ENCODE measurements around the gene MAP1S.

MAP1S gene, protein sequence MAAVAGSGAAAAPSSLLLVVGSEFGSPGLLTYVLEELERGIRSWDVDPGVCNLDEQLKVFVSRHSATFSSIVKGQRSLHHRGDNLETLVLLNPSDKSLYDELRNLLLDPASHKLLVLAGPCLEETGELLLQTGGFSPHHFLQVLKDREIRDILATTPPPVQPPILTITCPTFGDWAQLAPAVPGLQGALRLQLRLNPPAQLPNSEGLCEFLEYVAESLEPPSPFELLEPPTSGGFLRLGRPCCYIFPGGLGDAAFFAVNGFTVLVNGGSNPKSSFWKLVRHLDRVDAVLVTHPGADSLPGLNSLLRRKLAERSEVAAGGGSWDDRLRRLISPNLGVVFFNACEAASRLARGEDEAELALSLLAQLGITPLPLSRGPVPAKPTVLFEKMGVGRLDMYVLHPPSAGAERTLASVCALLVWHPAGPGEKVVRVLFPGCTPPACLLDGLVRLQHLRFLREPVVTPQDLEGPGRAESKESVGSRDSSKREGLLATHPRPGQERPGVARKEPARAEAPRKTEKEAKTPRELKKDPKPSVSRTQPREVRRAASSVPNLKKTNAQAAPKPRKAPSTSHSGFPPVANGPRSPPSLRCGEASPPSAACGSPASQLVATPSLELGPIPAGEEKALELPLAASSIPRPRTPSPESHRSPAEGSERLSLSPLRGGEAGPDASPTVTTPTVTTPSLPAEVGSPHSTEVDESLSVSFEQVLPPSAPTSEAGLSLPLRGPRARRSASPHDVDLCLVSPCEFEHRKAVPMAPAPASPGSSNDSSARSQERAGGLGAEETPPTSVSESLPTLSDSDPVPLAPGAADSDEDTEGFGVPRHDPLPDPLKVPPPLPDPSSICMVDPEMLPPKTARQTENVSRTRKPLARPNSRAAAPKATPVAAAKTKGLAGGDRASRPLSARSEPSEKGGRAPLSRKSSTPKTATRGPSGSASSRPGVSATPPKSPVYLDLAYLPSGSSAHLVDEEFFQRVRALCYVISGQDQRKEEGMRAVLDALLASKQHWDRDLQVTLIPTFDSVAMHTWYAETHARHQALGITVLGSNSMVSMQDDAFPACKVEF

DNA sequence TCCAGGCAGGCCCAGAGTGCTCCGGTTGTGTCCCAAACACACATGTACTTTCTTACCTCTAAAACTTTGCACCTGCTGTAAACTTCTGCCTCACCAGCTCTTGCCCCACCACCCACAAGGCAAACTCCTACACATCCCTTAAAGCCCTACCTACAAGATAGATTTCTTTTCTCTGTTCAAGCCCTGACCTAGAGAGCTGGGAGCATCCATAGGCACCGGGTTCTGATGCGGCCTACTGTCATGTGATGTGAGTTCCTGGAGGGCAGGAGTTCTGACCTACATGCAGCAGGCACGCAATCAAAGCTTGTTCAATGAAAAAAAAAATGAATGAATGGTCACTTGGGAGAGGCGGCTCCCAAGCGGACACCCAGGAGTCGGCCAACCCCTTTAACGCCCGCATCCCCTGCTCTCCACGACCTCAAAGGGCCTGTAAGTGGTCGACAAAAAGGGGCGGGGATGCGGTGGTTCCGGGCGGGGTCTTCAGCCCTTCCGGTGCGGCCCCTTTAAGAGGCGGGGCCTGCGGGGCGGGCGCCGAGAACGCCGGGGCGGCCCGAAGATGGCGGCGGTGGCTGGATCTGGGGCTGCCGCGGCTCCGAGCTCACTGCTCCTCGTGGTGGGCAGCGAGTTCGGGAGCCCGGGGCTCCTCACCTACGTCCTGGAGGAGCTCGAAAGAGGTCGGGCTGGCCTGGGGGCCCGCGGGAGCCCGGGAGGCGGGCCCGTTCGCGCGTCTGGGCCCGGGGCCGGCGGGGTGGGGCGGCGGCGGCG is at the start of gene MAP1S:
TSS of gene MAP1S (plus strand) at position 534 of the 765 bp plus-strand sequence. CDS start at position 557, 23 bp downstream.
- peaks cover 13% of the 10 kb centered on the region for H3K4me1 ChIP-seq (ENCODE audit: low read length)
- no peaks in the 10 kb centered on the region for H3K36me3 ChIP-seq (replicated peaks; ENCODE audit: insufficient read depth, low read length)
- peak within 1 kb of the TSS; percentile 94 for H3K4me2 ChIP-seq (ENCODE audit: low read depth, low read length)
- peaks cover 14% of the 10 kb centered on the region for H3K79me2 ChIP-seq (ENCODE audit: low read length)
- H3K27ac ChIP-seq (ENCODE audit: low read length) = no peak within 1 kb of the TSS
- no peaks in the 10 kb centered on the region for H3F3A ChIP-seq (ENCODE audit: insufficient read depth, low read length)
- H3K4me3 ChIP-seq (ENCODE audit: low read length) = peak within 1 kb of the TSS; percentile 83
- no peaks in the 10 kb centered on the region for H3K9me3 ChIP-seq (replicated peaks; ENCODE audit: insufficient read depth, low read length)
- H3K9me2 ChIP-seq (replicated peaks; ENCODE audit: insufficient read depth, low read length) = no peaks in the 10 kb centered on the region
- H2AFZ ChIP-seq (ENCODE audit: low read length) = peak within 1 kb of the TSS; percentile 92
- no peaks in the 10 kb centered on the region for H4K20me1 ChIP-seq (ENCODE audit: insufficient read depth, low read length)
- peak within 1 kb of the TSS; percentile 58; the same call in 1 of the 2 replicates for H3K9ac ChIP-seq (ENCODE audit: low read length)
- TF ChIP-seq EZH2 (optimal IDR thresholded peaks at IDR 0.05; ENCODE audit: low read depth, low read length) (no peak), EZH2phosphoT487 (IDR thresholded peaks at IDR 0.05; ENCODE audit: low read length) (no peak)
- TF ChIP-seq, protein P1, sequence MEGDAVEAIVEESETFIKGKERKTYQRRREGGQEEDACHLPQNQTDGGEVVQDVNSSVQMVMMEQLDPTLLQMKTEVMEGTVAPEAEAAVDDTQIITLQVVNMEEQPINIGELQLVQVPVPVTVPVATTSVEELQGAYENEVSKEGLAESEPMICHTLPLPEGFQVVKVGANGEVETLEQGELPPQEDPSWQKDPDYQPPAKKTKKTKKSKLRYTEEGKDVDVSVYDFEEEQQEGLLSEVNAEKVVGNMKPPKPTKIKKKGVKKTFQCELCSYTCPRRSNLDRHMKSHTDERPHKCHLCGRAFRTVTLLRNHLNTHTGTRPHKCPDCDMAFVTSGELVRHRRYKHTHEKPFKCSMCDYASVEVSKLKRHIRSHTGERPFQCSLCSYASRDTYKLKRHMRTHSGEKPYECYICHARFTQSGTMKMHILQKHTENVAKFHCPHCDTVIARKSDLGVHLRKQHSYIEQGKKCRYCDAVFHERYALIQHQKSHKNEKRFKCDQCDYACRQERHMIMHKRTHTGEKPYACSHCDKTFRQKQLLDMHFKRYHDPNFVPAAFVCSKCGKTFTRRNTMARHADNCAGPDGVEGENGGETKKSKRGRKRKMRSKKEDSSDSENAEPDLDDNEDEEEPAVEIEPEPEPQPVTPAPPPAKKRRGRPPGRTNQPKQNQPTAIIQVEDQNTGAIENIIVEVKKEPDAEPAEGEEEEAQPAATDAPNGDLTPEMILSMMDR (IDR thresholded peaks at IDR 0.05; ENCODE audit: low read length) = no peak
- H3K27me3 ChIP-seq (replicated peaks; ENCODE audit: insufficient read depth, low read length) = peaks cover 16% of the 10 kb centered on the region; the same call in 1 of the 2 replicates
- DNase-seq = peak; percentile 52

DNA sequence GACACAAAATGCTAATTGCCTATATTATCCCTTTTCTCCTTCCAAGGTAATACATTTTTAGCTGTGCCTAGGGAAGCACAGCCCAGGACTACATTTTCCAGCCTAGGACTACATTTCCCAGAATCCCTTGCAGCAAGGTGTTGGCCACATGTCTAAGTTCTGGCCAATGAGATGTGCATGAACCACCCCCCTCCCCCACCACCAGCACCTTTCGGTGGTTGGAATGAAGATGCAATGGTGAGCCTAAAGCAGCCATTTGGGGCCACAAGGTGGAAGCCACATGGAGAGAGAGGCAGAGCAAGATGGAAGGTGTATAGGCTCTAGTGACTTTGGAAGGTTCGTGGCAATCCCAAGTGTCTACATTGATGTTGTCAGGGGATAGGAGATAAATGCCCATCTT is 47.4 kb upstream of the MAP1S start:
- no peak overlapping the region for H3K4me3 ChIP-seq (ENCODE audit: low read length)
- H3F3A ChIP-seq (ENCODE audit: insufficient read depth, low read length) = no peaks in the 10 kb centered on the region
- no peaks in the 10 kb centered on the region for H3K36me3 ChIP-seq (replicated peaks; ENCODE audit: insufficient read depth, low read length)
- no peak overlapping the region for H3K9ac ChIP-seq (ENCODE audit: low read length)
- H3K27ac ChIP-seq (ENCODE audit: low read length) = no peak overlapping the region
- no peaks in the 10 kb centered on the region for H3K79me2 ChIP-seq (ENCODE audit: low read length)
- H3K4me1 ChIP-seq (ENCODE audit: low read length) = no peaks in the 10 kb centered on the region
- H3K9me3 ChIP-seq (replicated peaks; ENCODE audit: insufficient read depth, low read length) = no peaks in the 10 kb centered on the region
- H3K9me2 ChIP-seq (replicated peaks; ENCODE audit: insufficient read depth, low read length) = no peaks in the 10 kb centered on the region
- peaks cover 62% of the 10 kb centered on the region for H3K27me3 ChIP-seq (replicated peaks; ENCODE audit: insufficient read depth, low read length)
- H3K4me2 ChIP-seq (ENCODE audit: low read depth, low read length) = no peak overlapping the region
- H2AFZ ChIP-seq (ENCODE audit: low read length) = no peak overlapping the region
- DNase-seq = peak; percentile 23
- H4K20me1 ChIP-seq (ENCODE audit: insufficient read depth, low read length) = no peaks in the 10 kb centered on the region
- no peak for TF ChIP-seq EZH2 (optimal IDR thresholded peaks at IDR 0.05; ENCODE audit: low read depth, low read length)

DNA sequence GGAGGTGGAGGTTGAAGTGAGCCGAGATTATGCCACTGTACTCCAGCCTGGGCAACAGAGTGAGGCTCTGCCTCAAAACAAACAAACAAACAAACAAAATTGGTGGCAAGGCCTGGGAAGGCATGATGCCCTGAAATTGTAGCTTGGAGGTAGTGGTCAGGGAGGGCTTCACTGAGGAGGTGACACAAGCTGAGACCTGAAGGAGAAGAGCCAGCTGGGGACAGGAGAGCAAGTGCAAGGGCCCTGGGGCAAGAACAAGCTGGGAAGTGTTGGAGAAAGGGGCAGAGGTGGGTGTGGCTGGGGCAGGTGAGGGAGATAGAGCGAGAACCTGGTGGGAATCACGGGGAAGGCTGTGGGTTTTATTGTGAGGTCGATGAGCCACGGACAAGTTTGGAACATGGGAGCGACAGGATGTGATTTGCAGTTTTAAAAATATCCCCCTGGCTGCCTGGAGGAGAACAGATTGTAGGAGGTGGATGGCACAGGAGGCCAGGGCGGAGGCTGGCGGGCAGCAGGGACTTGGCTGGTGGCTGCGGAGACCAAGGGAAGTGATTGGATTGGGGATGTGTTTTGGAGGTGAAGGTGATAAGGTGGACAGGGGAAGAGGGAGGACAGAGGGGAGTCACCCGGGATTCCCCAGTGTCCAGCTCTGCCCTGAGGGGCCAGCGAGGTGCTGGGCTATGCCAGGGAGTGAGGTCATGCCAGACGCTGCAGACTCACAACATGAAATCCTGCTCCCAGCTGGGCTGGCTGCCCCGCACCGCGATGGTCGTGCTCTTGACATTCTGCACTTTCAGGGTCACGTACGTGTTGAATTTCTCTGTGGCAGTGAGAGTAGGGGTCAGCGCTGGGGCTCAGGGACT is 45.1 kb upstream of the MAP1S start:
- Histone ChIP-seq H3K27ac (ENCODE audit: low read length) (no peak overlapping the region), H3K27me3 (replicated peaks; ENCODE audit: insufficient read depth, low read length) (peaks cover 65% of the 10 kb centered on the region), H3F3A (ENCODE audit: insufficient read depth, low read length) (no peaks in the 10 kb centered on the region), H3K79me2 (ENCODE audit: low read length) (no peaks in the 10 kb centered on the region), H3K9me3 (replicated peaks; ENCODE audit: insufficient read depth, low read length) (no peaks in the 10 kb centered on the region), H4K20me1 (ENCODE audit: insufficient read depth, low read length) (no peaks in the 10 kb centered on the region), H3K4me1 (ENCODE audit: low read length) (no peaks in the 10 kb centered on the region), H3K36me3 (replicated peaks; ENCODE audit: insufficient read depth, low read length) (no peaks in the 10 kb centered on the region), H3K4me2 (ENCODE audit: low read depth, low read length) (no peak overlapping the region), H2AFZ (ENCODE audit: low read length) (no peak overlapping the region), H3K4me3 (ENCODE audit: low read length) (no peak overlapping the region), H3K9me2 (replicated peaks; ENCODE audit: insufficient read depth, low read length) (no peaks in the 10 kb centered on the region), H3K9ac (ENCODE audit: low read length) (no peak overlapping the region)
- TF ChIP-seq EZH2 (optimal IDR thresholded peaks at IDR 0.05; ENCODE audit: low read depth, low read length) = no peak
- TF ChIP-seq, protein P1 (IDR thresholded peaks at IDR 0.05; ENCODE audit: low read length) = no peak
- DNase-seq = no peak
